ENCODE results near the gene PRAMEF1.
"Not testable (repeated sequence)": the region's sequence is repeated elsewhere in the genome, so short reads cannot be mapped to it uniquely, and the experiment has no call there.

Gene PRAMEF1

GRCh38 chr1:12791097-12791496 is at the start of gene PRAMEF1:
PRAMEF1 (plus strand) TSS chr1:12791397; CDS start chr1:12793228, 1,831 bp downstream.
- DNase-seq (ENCODE audit: extremely low spot score); CTCF ChIA-PET; POLR2A ChIA-PET: not testable (repeated sequence)

- no peak for DNase-seq (ENCODE audit: extremely low spot score)
- no peak for TF ChIP-seq TARDBP (IDR thresholded peaks at IDR 0.05)
- no peak for TF ChIP-seq FOXA1 (IDR thresholded peaks at IDR 0.05)
- no peak for TF ChIP-seq FOXM1 (IDR thresholded peaks at IDR 0.05; ENCODE audit: borderline replicate concordance)
- TF ChIP-seq ARNT (IDR thresholded peaks at IDR 0.05): no peak
- no peak for TF ChIP-seq BHLHE40 (IDR thresholded peaks at IDR 0.05; ENCODE audit: borderline replicate concordance)
- no peak for TF ChIP-seq NFRKB (IDR thresholded peaks at IDR 0.05)
- TF ChIP-seq LEF1 (IDR thresholded peaks at IDR 0.05; ENCODE audit: borderline replicate concordance): no peak
- no peak for TF ChIP-seq SUZ12 (IDR thresholded peaks at IDR 0.05)
- TF ChIP-seq HDGF (IDR thresholded peaks at IDR 0.05; ENCODE audit: borderline replicate concordance): no peak
- TF ChIP-seq CTBP1 (IDR thresholded peaks at IDR 0.05; ENCODE audit: borderline replicate concordance): no peak
- no peak for TF ChIP-seq FOXK2 (IDR thresholded peaks at IDR 0.05)
- TF ChIP-seq SP1 (IDR thresholded peaks at IDR 0.05): no peak
- no peak for TF ChIP-seq L3MBTL2 (conservative IDR thresholded peaks at IDR 0.05)
- TF ChIP-seq PKNOX1 (IDR thresholded peaks at IDR 0.05): no peak
- TF ChIP-seq ELF4 (IDR thresholded peaks at IDR 0.05): no peak
- TF ChIP-seq ZNF384 (IDR thresholded peaks at IDR 0.05): no peak
- ChIA-PET POLR2A (no interaction called here), CTCF (no interaction called here)
Observed at GRCh38 chr1:12741946-12742345, 49.3 kb upstream of the PRAMEF1 start.

- ChIA-PET POLR2A (no interaction called here), CTCF (no interaction called here)
- no peak for DNase-seq (ENCODE audit: extremely low spot score)
- no peak for TF ChIP-seq ZNF384 (IDR thresholded peaks at IDR 0.05)
- TF ChIP-seq PKNOX1 (IDR thresholded peaks at IDR 0.05): no peak
- TF ChIP-seq CTBP1 (IDR thresholded peaks at IDR 0.05; ENCODE audit: borderline replicate concordance): no peak
- no peak for TF ChIP-seq ELF4 (IDR thresholded peaks at IDR 0.05)
- TF ChIP-seq FOXK2 (IDR thresholded peaks at IDR 0.05): no peak
- no peak for TF ChIP-seq FOXA1 (IDR thresholded peaks at IDR 0.05)
- no peak for TF ChIP-seq TARDBP (IDR thresholded peaks at IDR 0.05)
- TF ChIP-seq L3MBTL2 (conservative IDR thresholded peaks at IDR 0.05): no peak
- TF ChIP-seq LEF1 (IDR thresholded peaks at IDR 0.05; ENCODE audit: borderline replicate concordance): no peak
- TF ChIP-seq NFRKB (IDR thresholded peaks at IDR 0.05): no peak
- no peak for TF ChIP-seq FOXM1 (IDR thresholded peaks at IDR 0.05; ENCODE audit: borderline replicate concordance)
- TF ChIP-seq SUZ12 (IDR thresholded peaks at IDR 0.05): no peak
- no peak for TF ChIP-seq ARNT (IDR thresholded peaks at IDR 0.05)
- TF ChIP-seq SP1 (IDR thresholded peaks at IDR 0.05): no peak
- no peak for TF ChIP-seq BHLHE40 (IDR thresholded peaks at IDR 0.05; ENCODE audit: borderline replicate concordance)
- no peak for TF ChIP-seq HDGF (IDR thresholded peaks at IDR 0.05; ENCODE audit: borderline replicate concordance)
Observed at GRCh38 chr1:12745126-12745991, 45.8 kb upstream of the PRAMEF1 start.

- TF ChIP-seq CTBP1 (IDR thresholded peaks at IDR 0.05; ENCODE audit: borderline replicate concordance): no peak
- TF ChIP-seq TARDBP (IDR thresholded peaks at IDR 0.05): no peak
- no peak for TF ChIP-seq FOXM1 (IDR thresholded peaks at IDR 0.05; ENCODE audit: borderline replicate concordance)
- TF ChIP-seq ELF4 (IDR thresholded peaks at IDR 0.05): no peak
- no peak for TF ChIP-seq HDGF (IDR thresholded peaks at IDR 0.05; ENCODE audit: borderline replicate concordance)
- no peak for TF ChIP-seq BHLHE40 (IDR thresholded peaks at IDR 0.05; ENCODE audit: borderline replicate concordance)
- TF ChIP-seq SUZ12 (IDR thresholded peaks at IDR 0.05): no peak
- TF ChIP-seq PKNOX1 (IDR thresholded peaks at IDR 0.05): no peak
- TF ChIP-seq LEF1 (IDR thresholded peaks at IDR 0.05; ENCODE audit: borderline replicate concordance): no peak
- no peak for TF ChIP-seq ZNF384 (IDR thresholded peaks at IDR 0.05)
- TF ChIP-seq L3MBTL2 (conservative IDR thresholded peaks at IDR 0.05): no peak
- no peak for TF ChIP-seq FOXK2 (IDR thresholded peaks at IDR 0.05)
- CTCF ChIA-PET: no interaction called here
- POLR2A ChIA-PET: no interaction called here
- DNase-seq (ENCODE audit: extremely low spot score): no peak
Observed at GRCh38 chr1:12745992-12746323, 45.2 kb upstream of the PRAMEF1 start, which contains the start of gene CFAP107. CFAP107 (plus strand) TSS chr1:12746200; CDS start chr1:12746431, 231 bp downstream.

- POLR2A ChIA-PET: no interaction called here
- TF ChIP-seq LEF1 (IDR thresholded peaks at IDR 0.05; ENCODE audit: borderline replicate concordance) (no peak), NFRKB (IDR thresholded peaks at IDR 0.05) (no peak), ZNF384 (IDR thresholded peaks at IDR 0.05) (no peak), HDGF (IDR thresholded peaks at IDR 0.05; ENCODE audit: borderline replicate concordance) (no peak), BHLHE40 (IDR thresholded peaks at IDR 0.05; ENCODE audit: borderline replicate concordance) (no peak), ELF4 (IDR thresholded peaks at IDR 0.05) (no peak), ARNT (IDR thresholded peaks at IDR 0.05) (no peak), CTBP1 (IDR thresholded peaks at IDR 0.05; ENCODE audit: borderline replicate concordance) (no peak), SUZ12 (IDR thresholded peaks at IDR 0.05) (no peak), L3MBTL2 (conservative IDR thresholded peaks at IDR 0.05) (no peak), PKNOX1 (IDR thresholded peaks at IDR 0.05) (no peak), FOXK2 (IDR thresholded peaks at IDR 0.05) (no peak), SP1 (IDR thresholded peaks at IDR 0.05) (no peak), FOXA1 (IDR thresholded peaks at IDR 0.05) (no peak)
- no peak for DNase-seq (ENCODE audit: extremely low spot score)
- CTCF ChIA-PET: no interaction called here
Observed at GRCh38 chr1:12748778-12749355, 42.3 kb upstream of the PRAMEF1 start.
